A673 (cell line): ENCODE results near the gene LYSMD4.

Experiments
- CTCF ChIP-seq: fragments of 300-800, 200-600 bp; sonication (generic); conservative IDR thresholded peaks from 2 replicates; pipeline ENCODE4 v1.5.1; 2017; ENCODE audit warnings: low read depth, mild to moderate bottlenecking, antibody characterized with exemption, low read length, moderate library complexity, mixed read lengths
- EZH2 ChIP-seq: fragments of 200-600 bp; sonication (generic); IDR thresholded peaks from 2 replicates; pipeline ENCODE4 v1.6.1; 2017; ENCODE audit warnings: borderline replicate concordance, low read depth, mild to moderate bottlenecking, mixed read lengths, antibody characterized with exemption, low read length; ENCODE audit not compliant: poor library complexity, severe bottlenecking

DNA sequence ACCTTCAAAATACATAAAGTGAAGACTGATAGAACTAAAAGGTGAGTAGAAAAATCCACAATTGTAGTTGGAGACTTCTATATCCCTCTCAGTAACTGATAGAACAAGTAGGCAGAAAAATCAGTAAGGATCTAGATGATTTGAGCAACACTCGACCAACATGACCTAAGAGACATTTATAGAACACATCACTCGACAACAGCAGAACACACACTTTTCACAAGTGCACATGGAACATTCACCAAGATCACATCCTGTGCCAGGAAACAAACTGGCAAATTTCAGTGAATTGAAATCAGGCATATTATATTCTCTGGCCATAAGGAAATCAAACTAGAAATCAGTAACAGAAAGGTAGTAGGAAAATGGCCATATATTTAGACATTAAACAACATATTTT lies 37.1 kb downstream of the LYSMD4 start:
- TF ChIP-seq CTCF (no peak), EZH2 (no peak)
